Ascending aorta (tissue), 2 donors: ENCODE results near the gene NOS1AP. TPM values are rescaled to one million over a fixed set of nuclear protein-coding genes. Genes with fewer than 3 reads are reported as not detected.

Source experiments
- DNase-seq, 2 donors: peaks; one replicate each; pipeline ENCODE4 v3.0.0-alpha.2; 2019; ENCODE audit warnings: low spot score in 2 of 2
- H3K27ac ChIP-seq, 2 donors: fragments of 200-600 bp; sonication (generic); one replicate each; pipeline ENCODE4 v1.5.1; 2016 to 2017; ENCODE audit warnings: mild to moderate bottlenecking in 1 of 2
- H3K27me3 ChIP-seq: fragments of 200-600 bp; sonication (generic); one replicate; pipeline ENCODE4 v1.5.1; 2017
- H3K36me3 ChIP-seq, 2 donors: fragments of 200-600 bp; sonication (generic); one replicate each; pipeline ENCODE4 v1.5.1; 2016
- H3K4me1 ChIP-seq, 2 donors: fragments of 200-600 bp; sonication (generic); one replicate each; pipeline ENCODE4 v1.5.1; 2016 to 2017; ENCODE audit warnings: mild to moderate bottlenecking in 1 of 2
- H3K4me3 ChIP-seq, 2 donors: fragments of 200-600 bp; sonication (generic); one replicate each; pipeline ENCODE4 v1.5.1; 2016 to 2017; ENCODE audit warnings: mild to moderate bottlenecking in 1 of 2
- H3K9me3 ChIP-seq, 2 donors: fragments of 200-600 bp; sonication (generic); one replicate each; pipeline ENCODE4 v1.5.1; 2016
- CTCF ChIP-seq, 3 experiments: fragments of 200-600 bp in 2 of 3; fragments of 450-650 bp in 1 of 3; sonication (generic) in 2 of 3; IDR thresholded peaks; one replicate each; pipeline ENCODE4 v1.5.1; 2016 to 2019; ENCODE audit warnings: antibody characterized with exemption in 3 of 3, mild to moderate bottlenecking in 1 of 3, moderate library complexity in 1 of 3
- intact Hi-C: fragments of 100-400 bp; cut with DNase I; formaldehyde crosslinking; loops from one replicate; pipeline ENCODE4 v1.15.1; 2023
- total RNA-seq: library from RNA; depleted of rRNA; stranded (reverse); fragments of >200 nt; gene quantifications from one replicate; pipeline ENCODE4 v1.1.0, GENCODE V29; 2016

NOS1AP gene
- total RNA-seq, 1 donor from 2014 or later = 5.0 TPM

DNA sequence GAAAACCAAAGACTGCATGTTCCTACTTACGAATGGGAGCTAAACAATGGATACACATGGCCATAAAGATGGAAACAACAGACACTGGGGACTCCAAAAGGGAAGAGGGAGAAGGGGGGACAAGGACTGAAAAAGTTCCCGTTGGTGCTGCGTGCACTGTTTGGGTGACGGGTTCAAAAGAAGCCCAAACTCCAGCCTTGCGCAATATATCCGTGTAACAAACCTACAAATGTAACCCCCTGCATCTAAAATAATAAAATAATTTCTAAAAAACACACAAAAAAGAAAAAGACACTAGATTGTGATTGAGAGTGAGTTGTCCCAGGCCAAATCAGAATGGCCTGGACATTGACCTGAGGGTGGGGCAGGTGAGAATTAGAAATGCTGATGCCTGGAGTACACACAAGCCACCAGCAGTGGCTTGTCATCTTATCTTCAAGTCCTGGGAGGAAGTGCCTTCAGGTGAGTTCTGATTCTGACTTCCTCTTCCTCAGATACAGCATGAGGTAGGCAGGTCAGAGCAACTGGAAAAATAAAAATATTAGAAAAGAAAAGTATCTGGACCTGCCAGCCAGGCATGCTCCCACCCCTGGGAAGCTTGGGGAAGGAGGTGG is 252.4 kb downstream of the NOS1AP start:
- DNase-seq = no peak
- H3K4me1 ChIP-seq = no peaks in the 10 kb centered on the region
- no peaks in the 10 kb centered on the region for H3K27me3 ChIP-seq
- no peak overlapping the region for H3K27ac ChIP-seq
- no peak for TF ChIP-seq CTCF (IDR thresholded peaks at IDR 0.05)
- no peak overlapping the region for H3K4me3 ChIP-seq
- H3K36me3 ChIP-seq = no peaks in the 10 kb centered on the region
- H3K9me3 ChIP-seq = no peaks in the 10 kb centered on the region
- intact Hi-C loops = no loop called here

- H3K27ac ChIP-seq = no peak overlapping the region
- no peaks in the 10 kb centered on the region for H3K27me3 ChIP-seq
- intact Hi-C loops = no loop called here
- TF ChIP-seq CTCF (IDR thresholded peaks at IDR 0.05) = no peak
- DNase-seq = no peak
- no peaks in the 10 kb centered on the region for H3K36me3 ChIP-seq
- no peak overlapping the region for H3K4me3 ChIP-seq
- no peaks in the 10 kb centered on the region for H3K9me3 ChIP-seq
- no peaks in the 10 kb centered on the region for H3K4me1 ChIP-seq
Measured at GRCh38 chr1:162323023-162323422, 253.5 kb downstream of the NOS1AP start.

DNA sequence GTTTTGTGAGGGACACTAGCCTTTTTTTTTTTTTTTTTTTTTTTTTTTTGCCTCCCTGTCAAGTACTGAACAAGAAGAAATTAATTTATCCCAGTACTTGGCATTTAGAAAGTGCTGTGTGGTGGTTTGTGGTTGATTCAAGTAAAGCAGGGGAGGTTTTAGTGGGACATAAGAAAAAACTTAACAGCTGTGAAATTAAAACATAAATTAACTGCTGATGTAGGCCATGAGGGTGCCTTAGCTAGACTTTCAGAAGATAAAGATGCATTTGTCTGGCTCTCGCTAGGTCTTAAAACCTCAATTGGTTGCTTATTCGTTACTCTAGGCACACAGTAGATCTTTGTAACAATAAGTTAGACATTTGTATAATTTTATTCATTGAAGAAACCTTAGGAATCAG is 254.9 kb downstream of the NOS1AP start:
- no peaks in the 10 kb centered on the region for H3K9me3 ChIP-seq
- H3K4me1 ChIP-seq = no peaks in the 10 kb centered on the region
- no peaks in the 10 kb centered on the region for H3K36me3 ChIP-seq
- no peak overlapping the region for H3K4me3 ChIP-seq
- H3K27ac ChIP-seq = no peak overlapping the region
- TF ChIP-seq CTCF (IDR thresholded peaks at IDR 0.05) = no peak
- no peak for DNase-seq
- H3K27me3 ChIP-seq = no peaks in the 10 kb centered on the region
- intact Hi-C loops = no loop called here

DNA sequence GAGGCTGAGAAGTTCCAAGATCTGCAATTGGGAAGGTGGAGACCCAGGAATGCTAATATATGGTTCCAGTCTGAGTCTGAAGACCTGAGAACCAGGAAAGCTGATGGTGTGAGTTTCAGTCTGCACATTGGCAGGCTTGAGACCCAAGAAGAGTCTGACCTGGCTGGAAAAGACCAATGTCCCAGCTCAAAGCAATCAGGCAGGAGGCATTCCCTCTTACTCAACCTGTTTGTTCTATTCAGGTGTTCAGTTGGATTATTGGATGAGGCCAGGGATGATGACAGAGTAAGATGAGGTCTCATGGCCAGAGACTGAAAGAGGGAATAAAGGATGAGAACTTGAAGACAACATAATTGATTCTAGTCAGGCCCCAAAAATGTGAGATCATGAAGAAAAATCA is 257.1 kb downstream of the NOS1AP start:
- no peaks in the 10 kb centered on the region for H3K27me3 ChIP-seq
- intact Hi-C loops = no loop called here
- H3K36me3 ChIP-seq = no peaks in the 10 kb centered on the region
- H3K27ac ChIP-seq = peak overlapping the region in 1 of 2 donors; percentile 18
- no peaks in the 10 kb centered on the region for H3K9me3 ChIP-seq
- no peak overlapping the region for H3K4me3 ChIP-seq
- DNase-seq = no peak
- TF ChIP-seq CTCF (IDR thresholded peaks at IDR 0.05) = no peak
- H3K4me1 ChIP-seq = peaks cover 0 to 6% of the 10 kb centered on the region in 2 donors

GRCh38 chr1:162327144-162327787 is 257.8 kb downstream of the NOS1AP start:
- DNase-seq = no peak
- Histone ChIP-seq H3K4me1 (peaks cover 0 to 6% of the 10 kb centered on the region in 2 donors), H3K27ac (peak overlapping the region in 1 of 2 donors; percentile 18), H3K9me3 (no peaks in the 10 kb centered on the region), H3K4me3 (no peak overlapping the region), H3K27me3 (no peaks in the 10 kb centered on the region), H3K36me3 (no peaks in the 10 kb centered on the region)
- no peak for TF ChIP-seq CTCF (IDR thresholded peaks at IDR 0.05)
- intact Hi-C loops = no loop called here
